ENCODE data around the gene CAPNS2. TPM values are rescaled to one million over a fixed set of nuclear protein-coding genes. Genes with fewer than 3 reads are reported as not detected.
"Not testable (repeated sequence)": the region's sequence is repeated elsewhere in the genome, so short reads cannot be mapped to it uniquely, and the experiment has no call there.

Gene CAPNS2
- total RNA-seq, 1 experiment from 2014 or later: not detected

DNA sequence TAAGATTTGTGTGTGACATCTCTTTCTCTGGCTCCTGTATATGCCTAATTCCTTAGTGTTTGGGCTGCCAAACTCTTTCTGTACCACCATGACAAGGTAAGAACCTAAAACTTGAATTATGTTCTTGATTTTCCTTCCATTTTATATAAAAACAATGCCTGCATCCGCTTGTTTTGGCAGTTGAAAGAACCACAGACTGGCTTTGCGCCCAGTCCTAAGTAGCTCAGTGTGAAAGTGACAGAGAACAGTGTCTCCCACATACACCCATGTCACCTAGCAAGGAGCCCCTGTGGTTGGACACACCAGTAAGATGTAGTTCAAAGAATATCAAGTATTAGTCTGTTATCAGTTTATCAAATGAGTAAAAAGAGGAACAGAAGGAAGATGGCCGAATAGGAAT, 48.6 kb downstream of the CAPNS2 start:
- no peak overlapping the region for H2BK15ac ChIP-seq (ENCODE audit: low read depth, low read length)
- H2BK12ac ChIP-seq (ENCODE audit: insufficient read length, low read depth, low read length): no peak overlapping the region
- H3K4me3 Mint-ChIP-seq: no peak overlapping the region
- DNase-seq: no peak
- H3K4me2 ChIP-seq (ENCODE audit: insufficient read depth, insufficient read length, low read length): no peak overlapping the region
- no peaks in the 10 kb centered on the region for H3K4me1 Mint-ChIP-seq
- no peak overlapping the region for H2AK5ac ChIP-seq (ENCODE audit: insufficient read length, low read length)
- no peak overlapping the region for H4K91ac ChIP-seq (ENCODE audit: insufficient read length, low read depth, low read length)
- no peaks in the 10 kb centered on the region for H3K23me2 ChIP-seq (ENCODE audit: insufficient read length, low read depth, low read length, poor library complexity, severe bottlenecking)
- no peak overlapping the region for H3K4ac ChIP-seq (ENCODE audit: low read depth, low read length)
- H3K18ac ChIP-seq (ENCODE audit: insufficient read length, low read depth, low read length): no peak overlapping the region
- H3K36me3 Mint-ChIP-seq (ENCODE audit: insufficient read depth in 1 of 3, low read depth in 3 of 3): peaks cover 5 to 10% (median 6%) of the 10 kb centered on the region in 3 experiments; a peak in 5 of 7 replicates
- H2BK20ac ChIP-seq (ENCODE audit: low read depth, low read length, poor library complexity, severe bottlenecking): no peak overlapping the region
- no peak overlapping the region for H3K14ac ChIP-seq (ENCODE audit: insufficient read depth, low read length)
- peaks cover 28% of the 10 kb centered on the region for H3K27me3 Mint-ChIP-seq (ENCODE audit: low read depth)
- H3K27ac ChIP-seq (ENCODE audit: insufficient read length, low read depth, low read length): no peak overlapping the region
- H2BK5ac ChIP-seq (ENCODE audit: insufficient read length, low read length): no peak overlapping the region
- H3K9me3 ChIP-seq (ENCODE audit: control insufficient read depth, low read depth, low read length): peaks cover 18% of the 10 kb centered on the region
- no peaks in the 10 kb centered on the region for H3K79me2 ChIP-seq (ENCODE audit: insufficient read depth, low read length)
- no peaks in the 10 kb centered on the region for H4K20me1 ChIP-seq (ENCODE audit: control insufficient read depth, insufficient read depth, insufficient read length)
- no peak overlapping the region for H3K23ac ChIP-seq (ENCODE audit: insufficient read length, low read depth, low read length)
- WGBS (ENCODE audit: extremely low coverage, insufficient read length, low lambda C conversion rate): no CpG with 5 or more reads among the region's 3 CpGs
- no peak overlapping the region for H3T11ph ChIP-seq (ENCODE audit: low read length)
- TF ChIP-seq CTCF (conservative IDR thresholded peaks at IDR 0.05): no peak
- H3K56ac ChIP-seq (ENCODE audit: insufficient read length, low read depth, low read length): no peak overlapping the region
- peaks cover 16 to 18% of the 10 kb centered on the region in 2 experiments for H3K9me3 Mint-ChIP-seq
- no peaks in the 10 kb centered on the region for H3K27me3 ChIP-seq (ENCODE audit: insufficient read depth, low read length)
- H3K9ac ChIP-seq (ENCODE audit: extremely low read depth, insufficient read length, low read length): no peak overlapping the region
- no peak overlapping the region for H4K5ac ChIP-seq (ENCODE audit: insufficient read length, low read depth, low read length)
- H4K8ac ChIP-seq (replicated peaks; ENCODE audit: insufficient read length, low read depth, low read length): no peak overlapping the region
- H2AFZ ChIP-seq (ENCODE audit: low read length): no peak overlapping the region
- H3K4me1 ChIP-seq (ENCODE audit: insufficient read depth, low read length): no peaks in the 10 kb centered on the region
- no peak overlapping the region for H2BK120ac ChIP-seq (ENCODE audit: low read depth, low read length, poor library complexity, severe bottlenecking)
- H3K79me1 ChIP-seq (ENCODE audit: insufficient read depth, low read depth, low read length, poor library complexity, severe bottlenecking): no peaks in the 10 kb centered on the region
- no peak overlapping the region; a peak in 1 of 7 replicates for H3K27ac Mint-ChIP-seq

DNA sequence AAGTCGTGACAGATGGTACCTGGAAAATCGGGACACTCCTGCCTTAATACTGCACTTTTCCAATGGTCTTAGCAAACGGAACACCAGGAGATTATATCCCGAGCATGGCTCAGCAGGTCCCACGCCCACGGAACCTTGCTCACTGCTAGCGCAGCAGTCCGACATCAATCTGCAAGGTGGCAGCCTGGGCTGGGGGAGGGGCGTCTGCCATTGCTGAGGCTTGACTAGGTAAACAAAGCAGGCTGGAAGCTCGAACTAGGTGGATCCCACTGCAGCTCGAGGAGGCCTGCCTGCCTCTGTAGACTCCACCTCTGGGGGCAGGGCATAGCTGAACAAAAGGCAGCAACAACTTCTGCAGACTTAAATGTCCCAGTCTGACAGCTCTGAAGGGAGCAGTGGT, 49.2 kb downstream of the CAPNS2 start:
- H3K27me3 Mint-ChIP-seq (ENCODE audit: low read depth): peaks cover 29% of the 10 kb centered on the region
- not testable (repeated sequence) for H3K4me1 ChIP-seq (ENCODE audit: insufficient read depth, low read length); H3K4me1 Mint-ChIP-seq; H3K14ac ChIP-seq (ENCODE audit: insufficient read depth, low read length); H2AFZ ChIP-seq (ENCODE audit: low read length); H2BK15ac ChIP-seq (ENCODE audit: low read depth, low read length); H2BK12ac ChIP-seq (ENCODE audit: insufficient read length, low read depth, low read length); H4K91ac ChIP-seq (ENCODE audit: insufficient read length, low read depth, low read length); H2BK120ac ChIP-seq (ENCODE audit: low read depth, low read length, poor library complexity, severe bottlenecking); H3K79me1 ChIP-seq (ENCODE audit: insufficient read depth, low read depth, low read length, poor library complexity, severe bottlenecking); H4K5ac ChIP-seq (ENCODE audit: insufficient read length, low read depth, low read length); H4K20me1 ChIP-seq (ENCODE audit: control insufficient read depth, insufficient read depth, insufficient read length); H3K4me2 ChIP-seq (ENCODE audit: insufficient read depth, insufficient read length, low read length); H3K23me2 ChIP-seq (ENCODE audit: insufficient read length, low read depth, low read length, poor library complexity, severe bottlenecking); H2BK20ac ChIP-seq (ENCODE audit: low read depth, low read length, poor library complexity, severe bottlenecking); H3K27ac Mint-ChIP-seq; H3K79me2 ChIP-seq (ENCODE audit: insufficient read depth, low read length); H4K8ac ChIP-seq (replicated peaks; ENCODE audit: insufficient read length, low read depth, low read length); H3K56ac ChIP-seq (ENCODE audit: insufficient read length, low read depth, low read length); H3K4ac ChIP-seq (ENCODE audit: low read depth, low read length); H2AK5ac ChIP-seq (ENCODE audit: insufficient read length, low read length); H3K18ac ChIP-seq (ENCODE audit: insufficient read length, low read depth, low read length); H3K9ac ChIP-seq (ENCODE audit: extremely low read depth, insufficient read length, low read length); H3K4me3 Mint-ChIP-seq; H3T11ph ChIP-seq (ENCODE audit: low read length); H3K27me3 ChIP-seq (ENCODE audit: insufficient read depth, low read length); H3K23ac ChIP-seq (ENCODE audit: insufficient read length, low read depth, low read length); DNase-seq; H2BK5ac ChIP-seq (ENCODE audit: insufficient read length, low read length); H3K27ac ChIP-seq (ENCODE audit: insufficient read length, low read depth, low read length)
- WGBS (ENCODE audit: extremely low coverage, insufficient read length, low lambda C conversion rate): no CpG with 5 or more reads among the region's 11 CpGs
- peaks cover 18% of the 10 kb centered on the region for H3K9me3 ChIP-seq (ENCODE audit: control insufficient read depth, low read depth, low read length)
- H3K9me3 Mint-ChIP-seq: peaks cover 16 to 18% of the 10 kb centered on the region in 2 experiments
- peaks cover 5 to 10% (median 6%) of the 10 kb centered on the region in 3 experiments; a peak in 5 of 7 replicates for H3K36me3 Mint-ChIP-seq (ENCODE audit: insufficient read depth in 1 of 3, low read depth in 3 of 3)

All from H9 (cell line).